KOPT-K1 (cell line): ENCODE data around the gene CPB2.

Experiments
- H3K27ac ChIP-seq: fragments of 200-600 bp; sonication (generic); 2 replicates; pipeline ENCODE4 v1.5.1; 2016; ENCODE audit warnings: antibody characterized with exemption, mild to moderate bottlenecking, low read depth, low read length; ENCODE audit not compliant: poor library complexity, severe bottlenecking
- H3K36me3 ChIP-seq: fragments of 200-600 bp; sonication (generic); 2 replicates; pipeline ENCODE4 v1.5.1; 2017; ENCODE audit warnings: antibody characterized with exemption, mild to moderate bottlenecking, low read length, moderate library complexity; ENCODE audit not compliant: insufficient read depth
- H3K9me3 ChIP-seq: fragments of 200-600 bp; sonication (generic); 2 replicates; pipeline ENCODE4 v1.5.1; 2017; ENCODE audit warnings: antibody characterized with exemption, low read length, mild to moderate bottlenecking; ENCODE audit not compliant: insufficient read depth, poor library complexity, severe bottlenecking

CPB2 gene

GRCh38 chr13:46057256-46058015 is 47.4 kb downstream of the CPB2 start:
- H3K27ac ChIP-seq = no peak overlapping the region
- H3K9me3 ChIP-seq = no peaks in the 10 kb centered on the region
- H3K36me3 ChIP-seq = no peaks in the 10 kb centered on the region

GRCh38 chr13:46053162-46054012 is 51.4 kb downstream of the CPB2 start:
- Histone ChIP-seq H3K9me3 (no peaks in the 10 kb centered on the region), H3K36me3 (no peaks in the 10 kb centered on the region), H3K27ac (peak overlapping the region; percentile 82)

GRCh38 chr13:46052319-46053161 is 52.3 kb downstream of the CPB2 start, which contains the start of gene ZC3H13:
Gene ZC3H13 (minus strand): TSS chr13:46052746. CDS start chr13:46045507, 7,239 bp downstream.
- no peaks in the 10 kb centered on the region for H3K36me3 ChIP-seq
- H3K9me3 ChIP-seq = no peaks in the 10 kb centered on the region
- H3K27ac ChIP-seq = peak within 1 kb of the TSS; percentile 82

- Histone ChIP-seq H3K36me3 (no peaks in the 10 kb centered on the region), H3K27ac (peak overlapping the region; percentile 82), H3K9me3 (no peaks in the 10 kb centered on the region)
Measured at GRCh38 chr13:46051968-46052318, 52.9 kb downstream of the CPB2 start.

GRCh38 chr13:46050771-46051170 is 54.1 kb downstream of the CPB2 start:
- Histone ChIP-seq H3K27ac (no peak overlapping the region), H3K36me3 (no peaks in the 10 kb centered on the region), H3K9me3 (no peaks in the 10 kb centered on the region)

- peaks cover 25% of the 10 kb centered on the region for H3K36me3 ChIP-seq
- no peak overlapping the region for H3K27ac ChIP-seq
- no peaks in the 10 kb centered on the region for H3K9me3 ChIP-seq
Measured at GRCh38 chr13:46045424-46045823, 59.4 kb downstream of the CPB2 start.

GRCh38 chr13:46043647-46044046 is 61.2 kb downstream of the CPB2 start:
- Histone ChIP-seq H3K27ac (no peak overlapping the region), H3K9me3 (no peaks in the 10 kb centered on the region), H3K36me3 (peaks cover 43% of the 10 kb centered on the region)

GRCh38 chr13:46041419-46041839 is 63.4 kb downstream of the CPB2 start:
- H3K36me3 ChIP-seq = peaks cover 53% of the 10 kb centered on the region
- H3K9me3 ChIP-seq = no peaks in the 10 kb centered on the region
- no peak overlapping the region for H3K27ac ChIP-seq

- Histone ChIP-seq H3K36me3 (peaks cover 59% of the 10 kb centered on the region), H3K27ac (no peak overlapping the region), H3K9me3 (no peaks in the 10 kb centered on the region)
Measured at GRCh38 chr13:46040763-46041162, 64.1 kb downstream of the CPB2 start.

- Histone ChIP-seq H3K27ac (no peak overlapping the region), H3K36me3 (peaks cover 66% of the 10 kb centered on the region), H3K9me3 (peaks cover 4% of the 10 kb centered on the region)
Measured at GRCh38 chr13:46039411-46040182, 65.2 kb downstream of the CPB2 start.

GRCh38 chr13:46038296-46038695 is 66.5 kb downstream of the CPB2 start:
- Histone ChIP-seq H3K27ac (no peak overlapping the region), H3K9me3 (peaks cover 4% of the 10 kb centered on the region), H3K36me3 (peaks cover 75% of the 10 kb centered on the region)

- Histone ChIP-seq H3K9me3 (peaks cover 33% of the 10 kb centered on the region), H3K36me3 (peaks cover 82% of the 10 kb centered on the region), H3K27ac (no peak overlapping the region)
Measured at GRCh38 chr13:46035066-46035465, 69.8 kb downstream of the CPB2 start.

GRCh38 chr13:46032341-46032740 is 72.5 kb downstream of the CPB2 start:
- H3K36me3 ChIP-seq = peaks cover 76% of the 10 kb centered on the region
- H3K9me3 ChIP-seq = peaks cover 42% of the 10 kb centered on the region
- H3K27ac ChIP-seq = no peak overlapping the region

GRCh38 chr13:46031581-46032263 is 73.1 kb downstream of the CPB2 start:
- peaks cover 42% of the 10 kb centered on the region for H3K9me3 ChIP-seq
- peaks cover 80% of the 10 kb centered on the region for H3K36me3 ChIP-seq

More at GRCh38 chr13:46031581-46032263, 73.1 kb downstream of the CPB2 start:
- H3K27ac ChIP-seq = no peak overlapping the region
